Measurements from ENCODE around the gene TLR9. TPM values are rescaled to one million over a fixed set of nuclear protein-coding genes. Genes with fewer than 3 reads are reported as not detected.

The TLR9 gene
- total and polyA plus RNA-seq, 12 donors = under 0.01 to 0.61 (median 0.20) TPM; not detected in 5

DNA sequence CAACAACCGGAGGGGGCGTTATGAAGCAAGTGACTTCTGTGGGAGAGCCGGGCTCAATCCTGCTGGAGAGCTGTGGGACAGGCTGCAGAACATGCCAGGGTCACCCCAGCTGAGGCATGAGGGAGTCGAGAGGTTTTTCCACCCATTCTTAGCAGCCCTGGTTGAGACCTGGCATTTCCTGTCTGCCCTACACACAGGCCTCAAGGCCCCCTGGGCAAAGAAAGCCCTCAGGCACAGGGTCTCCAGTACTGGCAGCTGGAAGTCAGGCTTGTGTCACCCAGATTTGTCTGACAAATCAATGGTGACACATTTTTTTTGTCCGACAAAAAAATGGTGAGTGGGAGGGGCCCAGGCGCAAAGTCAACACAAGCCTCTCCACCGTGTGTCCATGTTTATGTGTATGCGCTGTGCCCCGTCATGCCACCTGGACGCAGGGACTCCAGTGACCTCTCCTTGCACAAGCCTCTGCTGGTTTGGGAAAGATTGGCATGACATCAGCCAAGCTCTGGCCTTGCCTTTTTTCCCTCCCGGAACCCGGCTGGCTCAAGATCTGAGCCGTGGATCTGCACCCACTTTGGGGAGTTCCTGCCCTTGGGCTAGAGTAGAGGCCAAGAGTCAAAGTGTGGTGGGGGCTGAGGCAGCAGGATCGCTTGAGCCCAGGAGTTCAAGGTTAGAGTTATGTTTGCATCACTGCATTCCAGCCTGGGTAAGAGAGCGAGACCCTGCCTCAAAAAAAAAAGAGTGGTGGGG, 48.3 kb downstream of the TLR9 start:
- TF ChIP-seq, protein P1, sequence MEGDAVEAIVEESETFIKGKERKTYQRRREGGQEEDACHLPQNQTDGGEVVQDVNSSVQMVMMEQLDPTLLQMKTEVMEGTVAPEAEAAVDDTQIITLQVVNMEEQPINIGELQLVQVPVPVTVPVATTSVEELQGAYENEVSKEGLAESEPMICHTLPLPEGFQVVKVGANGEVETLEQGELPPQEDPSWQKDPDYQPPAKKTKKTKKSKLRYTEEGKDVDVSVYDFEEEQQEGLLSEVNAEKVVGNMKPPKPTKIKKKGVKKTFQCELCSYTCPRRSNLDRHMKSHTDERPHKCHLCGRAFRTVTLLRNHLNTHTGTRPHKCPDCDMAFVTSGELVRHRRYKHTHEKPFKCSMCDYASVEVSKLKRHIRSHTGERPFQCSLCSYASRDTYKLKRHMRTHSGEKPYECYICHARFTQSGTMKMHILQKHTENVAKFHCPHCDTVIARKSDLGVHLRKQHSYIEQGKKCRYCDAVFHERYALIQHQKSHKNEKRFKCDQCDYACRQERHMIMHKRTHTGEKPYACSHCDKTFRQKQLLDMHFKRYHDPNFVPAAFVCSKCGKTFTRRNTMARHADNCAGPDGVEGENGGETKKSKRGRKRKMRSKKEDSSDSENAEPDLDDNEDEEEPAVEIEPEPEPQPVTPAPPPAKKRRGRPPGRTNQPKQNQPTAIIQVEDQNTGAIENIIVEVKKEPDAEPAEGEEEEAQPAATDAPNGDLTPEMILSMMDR (IDR thresholded peaks at IDR 0.05) = peak in 2 of 6 experiments; percentile 34 to 43
- TF ChIP-seq POLR2A (IDR thresholded peaks at IDR 0.05) = peak in 1 of 2 donors; percentile 45
- 35 to 70% (median 41%) methylated on average over 14 to 15 of the region's 15 CpGs for WGBS, 4 donors
- Histone ChIP-seq H3K27ac (peak overlapping the region; percentile 62 to 96 (median 89)), H3K36me3 (replicated peaks in 1 of 2) (no peaks in the 10 kb centered on the region), H3K27me3 (no peaks in the 10 kb centered on the region), H3K9me3 (replicated peaks in 1 of 3) (no peaks in the 10 kb centered on the region), H3K4me1 (replicated peaks in 1 of 2) (peaks cover 20 to 29% of the 10 kb centered on the region in 2 donors), H3K4me3 (no peak overlapping the region)
- peak; percentile 83 to 97 (median 93) for DNase-seq
- intact Hi-C loops (cut with DNase I) = no loop called here

DNA sequence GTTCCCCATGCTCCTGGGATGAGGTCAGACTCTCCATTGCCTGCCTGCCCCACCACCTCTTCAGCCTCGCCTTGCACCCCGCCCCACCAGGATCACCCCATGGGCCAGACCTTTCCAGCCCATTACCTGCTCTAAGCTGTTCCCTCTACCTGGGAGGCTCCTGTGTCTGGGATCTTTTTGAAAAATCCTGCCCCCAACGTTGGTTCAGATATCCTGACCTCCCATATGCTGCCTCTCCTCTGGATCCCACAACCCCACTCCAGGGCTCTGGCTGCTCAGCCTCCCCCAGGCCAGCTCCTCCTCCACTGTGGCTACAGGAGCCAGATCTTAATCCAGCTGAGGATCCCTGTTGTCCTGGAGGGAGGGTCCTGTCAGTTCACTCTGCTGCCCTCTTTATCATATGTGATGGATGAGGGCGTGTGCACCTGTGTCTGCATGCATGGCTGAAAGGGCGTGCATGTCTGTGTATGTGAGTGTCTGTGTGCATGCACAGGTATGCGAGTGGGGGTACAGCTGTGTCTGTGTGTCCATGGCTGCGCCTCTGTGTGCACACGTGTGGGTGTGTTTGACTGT, 49.2 kb downstream of the TLR9 start:
- 81 to 85% (median 83%) methylated on average over 7 to 8 of the region's 8 CpGs for WGBS, 4 donors
- Histone ChIP-seq H3K4me1 (replicated peaks in 1 of 2) (peaks cover 12 to 21% of the 10 kb centered on the region in 2 donors), H3K4me3 (no peak overlapping the region), H3K36me3 (replicated peaks in 1 of 2) (no peaks in the 10 kb centered on the region), H3K9me3 (replicated peaks in 1 of 3) (no peaks in the 10 kb centered on the region), H3K27ac (peak overlapping the region; percentile 59 to 96 (median 89)), H3K27me3 (no peaks in the 10 kb centered on the region)
- intact Hi-C loops (cut with DNase I) = no loop called here
- no peak for DNase-seq
- TF ChIP-seq, protein P1 (IDR thresholded peaks at IDR 0.05) = no peak
- TF ChIP-seq POLR2A (IDR thresholded peaks at IDR 0.05) = no peak

DNA sequence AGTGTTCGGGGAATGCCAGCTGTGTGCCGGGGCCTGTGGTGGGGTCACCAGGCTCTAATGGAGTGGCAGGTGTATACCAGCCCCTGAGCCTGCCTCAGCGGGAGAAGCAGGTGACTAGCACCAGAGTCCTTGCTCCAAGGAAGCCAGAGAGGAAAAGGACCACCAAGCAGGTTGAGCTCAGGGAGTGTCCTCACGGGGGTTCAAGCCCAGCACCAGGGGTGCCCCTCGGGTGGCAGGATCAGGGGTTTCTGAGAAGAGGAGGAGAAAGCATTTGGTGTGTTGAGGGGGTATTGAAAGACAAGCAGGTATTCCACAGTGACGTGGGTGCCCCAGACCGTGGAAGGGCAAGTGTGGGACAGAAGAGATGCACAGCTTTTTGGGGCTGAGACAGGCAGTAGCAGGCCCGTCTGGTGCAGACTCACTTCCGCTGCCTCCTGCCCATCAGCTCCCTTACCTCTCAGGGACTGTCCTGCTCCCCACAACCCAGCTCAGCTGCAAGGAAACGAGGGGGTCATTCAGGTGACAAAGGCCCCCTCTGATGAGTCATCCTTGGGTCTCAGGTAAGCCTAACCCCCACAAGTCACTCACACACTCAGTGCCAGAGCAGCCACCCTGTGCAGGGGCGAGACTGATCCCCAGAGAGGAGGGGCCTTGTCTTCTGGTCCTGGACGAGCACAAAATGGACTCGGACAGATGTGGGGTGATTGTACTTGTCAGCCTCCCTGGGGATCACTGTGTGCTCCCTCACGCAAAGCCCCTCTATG, 49.8 kb downstream of the TLR9 start:
- peak in 1 of 7 donors; percentile 17 for DNase-seq
- peak overlapping the region in 3 of 5 donors; percentile 89 to 96 (median 89) for H3K27ac ChIP-seq
- no peak for TF ChIP-seq POLR2A (IDR thresholded peaks at IDR 0.05)
- TF ChIP-seq, protein P1 (IDR thresholded peaks at IDR 0.05) = no peak
- H3K4me3 ChIP-seq = no peak overlapping the region
- no peaks in the 10 kb centered on the region for H3K27me3 ChIP-seq
- intact Hi-C loops (cut with DNase I) = no loop called here
- no peaks in the 10 kb centered on the region for H3K9me3 ChIP-seq (replicated peaks in 1 of 3)
- peaks cover 9 to 19% of the 10 kb centered on the region in 2 donors for H3K4me1 ChIP-seq (replicated peaks in 1 of 2)
- H3K36me3 ChIP-seq (replicated peaks in 1 of 2) = no peaks in the 10 kb centered on the region
- WGBS, 4 donors = 90 to 96% (median 93%) methylated on average over 6 to 14 of the region's 14 CpGs

DNA sequence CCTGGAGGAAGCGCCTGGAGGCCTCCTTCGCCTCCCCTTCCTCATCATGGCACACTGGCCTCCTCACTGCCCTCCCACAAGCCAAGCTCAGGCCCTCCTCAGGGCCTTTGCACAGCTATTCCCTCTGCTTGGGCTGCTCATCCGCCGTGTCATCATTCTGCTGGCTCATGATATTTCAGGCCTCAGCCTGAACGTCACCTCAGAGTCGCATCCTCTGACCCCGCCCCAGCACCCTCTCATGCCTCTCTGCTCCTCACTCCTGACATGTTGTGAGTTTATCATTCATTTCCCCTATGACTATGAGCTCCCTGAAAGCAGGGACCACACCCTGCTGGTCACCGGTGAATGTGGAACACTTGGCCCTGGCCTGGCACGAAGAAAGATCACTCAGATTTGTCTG, 50.5 kb downstream of the TLR9 start:
- H3K9me3 ChIP-seq (replicated peaks in 1 of 3) = no peaks in the 10 kb centered on the region
- no peaks in the 10 kb centered on the region for H3K36me3 ChIP-seq (replicated peaks in 1 of 2)
- WGBS, 4 donors = 76 to 91% (median 83%) methylated on average over 8 to 9 of the region's 9 CpGs
- peaks cover 9 to 19% of the 10 kb centered on the region in 2 donors for H3K4me1 ChIP-seq (replicated peaks in 1 of 2)
- no peak overlapping the region for H3K27ac ChIP-seq
- TF ChIP-seq, protein P1 (IDR thresholded peaks at IDR 0.05) = no peak
- no peak for TF ChIP-seq POLR2A (IDR thresholded peaks at IDR 0.05)
- DNase-seq = peak in 1 of 7 donors; percentile 35
- no peak overlapping the region for H3K4me3 ChIP-seq
- no peaks in the 10 kb centered on the region for H3K27me3 ChIP-seq
- intact Hi-C loops (cut with DNase I) = no loop called here
